Esophagus squamous epithelium (tissue), 4 donors: ENCODE data around the gene ZNF597.

Experiments used
- CTCF ChIP-seq, 6 experiments: fragments of 450-650 bp in 4 of 6; fragments of 200-600 bp in 2 of 6; sonication (generic) in 2 of 6; IDR thresholded peaks; one replicate each; pipeline ENCODE4 v1.5.1; 2016 to 2019; ENCODE audit warnings: antibody characterized with exemption in 6 of 6, mild to moderate bottlenecking in 4 of 6, moderate library complexity in 4 of 6
- POLR2A ChIP-seq, 4 donors: fragments of 450-650 bp; IDR thresholded peaks; one replicate each; pipeline ENCODE4 v1.6.1; 2017; ENCODE audit warnings: antibody characterized with exemption in 4 of 4, mild to moderate bottlenecking in 4 of 4, moderate library complexity in 3 of 4

GRCh38 chr16:3443108-3444031 lies at the start of gene ZNF597, which contains the start of gene NAA60:
- TF ChIP-seq CTCF (IDR thresholded peaks at IDR 0.05) (no peak), POLR2A (IDR thresholded peaks at IDR 0.05) (no peak)
